K562 (cell line): ENCODE measurements around the gene TIMM8A. TPM values are rescaled to one million over a fixed set of nuclear protein-coding genes. Genes with fewer than 3 reads are reported as not detected.

Experiments
- ATAC-seq: fragments of 200-7000 bp; cut with Tn5 transposase; 3 replicates; pipeline ENCODE4 v1.9.1; 2020; ENCODE audit warnings: moderate library complexity
- BruUV-seq: library from RNA; stranded (reverse); fragments of 400-500 nt; replicated peaks from 2 replicates; lab custom pipeline; 2021; lab: Mats Ljungman, UMichigan
- CTCF ChIA-PET: fragments of 300-600 bp; formaldehyde crosslinking; extraction: SDS; loops from one replicate; lab custom pipeline; 2021; ENCODE audit warnings: low intra/inter-chr PET ratio; lab: Yijun Ruan, JAX
- POLR2A ChIA-PET: fragments of 300-600, 350-650 bp; sonication (Branson Sonifier 250); formaldehyde crosslinking; extraction: SDS; loops from one replicate; lab custom pipeline; 2021; ENCODE audit warnings: antibody characterized with exemption, inconsistent platforms; lab: Yijun Ruan, JAX
- DNase-seq, 4 experiments: peaks; one replicate each; pipeline versions ENCODE4 v3.0.0 to v3.0.0-alpha.2; 2011 to 2018; ENCODE audit warnings: low spot score in 3 of 4, mixed read lengths in 3 of 4; ENCODE audit errors: extremely low read depth in 1 of 4
- FAIRE-seq: peaks from 2 replicates; lab custom pipeline; 2011; peaks lifted over from hg19 to GRCh38; lab: Jason Lieb, UNC
- H2AFZ ChIP-seq: 2 replicates; pipeline ENCODE4 v1.6.0; 2011; ENCODE audit warnings: low read depth, low read length, control low read depth, inconsistent platforms
- H3K27ac ChIP-seq: fragments of 200-600 bp; 3 replicates; pipeline ENCODE4 v1.8.0; 2011; ENCODE audit warnings: low read depth, mild to moderate bottlenecking, control low read depth, inconsistent platforms, low read length, moderate library complexity, mixed read lengths; ENCODE audit errors: extremely low read depth
- H3K27me3 ChIP-seq, 2 experiments: fragments of 300-600 bp in 1 of 2; 2 replicates in 1 of 2; 3 replicates in 1 of 2; pipeline versions ENCODE4 v1.6.0 to v1.8.0; 2011; ENCODE audit warnings: inconsistent platforms in 2 of 2, low read length in 2 of 2, mild to moderate bottlenecking in 1 of 2, mixed read lengths in 1 of 2, moderate library complexity in 1 of 2; ENCODE audit not compliant: control insufficient read depth in 2 of 2, insufficient read depth in 2 of 2
- H3K36me3 ChIP-seq: fragments of 300-600 bp; 3 replicates; pipeline ENCODE4 v1.8.0; 2011; ENCODE audit warnings: mild to moderate bottlenecking, low read length, inconsistent platforms; ENCODE audit not compliant: control insufficient read depth, insufficient read depth
- H3K4me1 ChIP-seq, 2 experiments: fragments of 200-600 bp in 1 of 2; replicated peaks in 1 of 2; 2 replicates in 1 of 2; 3 replicates in 1 of 2; pipeline versions ENCODE4 v1.5.1 to v1.8.0; 2011; ENCODE audit warnings: inconsistent platforms in 2 of 2, low read length in 2 of 2, mild to moderate bottlenecking in 1 of 2, mixed read lengths in 1 of 2, moderate library complexity in 1 of 2; ENCODE audit not compliant: control insufficient read depth in 2 of 2, insufficient read depth in 2 of 2
- H3K4me2 ChIP-seq: 2 replicates; pipeline ENCODE4 v1.6.1; 2011; ENCODE audit warnings: low read length, control low read depth, inconsistent platforms, mixed read lengths; ENCODE audit not compliant: insufficient read depth
- H3K4me3 ChIP-seq: fragments of 200-600 bp; sonication (generic), shearing (Covaris generic); 2 replicates; pipeline ENCODE4 v1.5.1; 2016; ENCODE audit warnings: control low read depth, inconsistent platforms
- H3K79me2 ChIP-seq: fragments of 200-600 bp; 3 replicates; pipeline ENCODE4 v1.8.0; 2011; ENCODE audit warnings: low read length, inconsistent platforms; ENCODE audit not compliant: control insufficient read depth, insufficient read depth
- H3K9ac ChIP-seq, 2 experiments: 2 replicates each; pipeline versions ENCODE4 v1.6.0 to v1.6.1; 2011; ENCODE audit warnings: low read depth in 2 of 2, low read length in 2 of 2, control low read depth in 1 of 2, inconsistent platforms in 1 of 2, mild to moderate bottlenecking in 1 of 2, mixed read lengths in 1 of 2; ENCODE audit not compliant: insufficient read depth in 1 of 2
- H3K9me1 ChIP-seq: one replicate; pipeline ENCODE4 v1.6.0; 2011; ENCODE audit warnings: inconsistent platforms, mild to moderate bottlenecking, low read length, moderate library complexity; ENCODE audit not compliant: control insufficient read depth, insufficient read depth
- H3K9me3 ChIP-seq: replicated peaks from 2 replicates; pipeline ENCODE4 v1.5.1; 2011; ENCODE audit warnings: low read depth, low read length, inconsistent platforms; ENCODE audit not compliant: control insufficient read depth, insufficient read depth
- H4K20me1 ChIP-seq: replicated peaks from 2 replicates; pipeline ENCODE4 v1.6.1; 2011; ENCODE audit warnings: low read length, inconsistent platforms, mixed read lengths; ENCODE audit not compliant: control insufficient read depth, insufficient read depth
- ARID1B ChIP-seq: fragments of 450-650 bp; IDR thresholded peaks from 2 replicates; pipeline ENCODE4 v1.6.1; 2016; ENCODE audit warnings: antibody characterized with exemption, mild to moderate bottlenecking, inconsistent platforms
- CBFA2T3 ChIP-seq: fragments of 450-650 bp; IDR thresholded peaks from 2 replicates; pipeline ENCODE4 v1.6.1; 2017
- ESRRB ChIP-seq: fragments of 250-450 bp; sonication (Bioruptor Pico); IDR thresholded peaks from 2 replicates; pipeline ENCODE4 v1.5.0; 2020; ENCODE audit warnings: mild to moderate bottlenecking, moderate library complexity, borderline replicate concordance
- FOXJ2 ChIP-seq: fragments of 200-800 bp; sonication (Bioruptor generic); IDR thresholded peaks from 2 replicates; pipeline ENCODE4 v1.6.1; 2016; ENCODE audit warnings: missing genetic modification characterization, missing compliant biosample characterization
- GABPA ChIP-seq: fragments of 200-800 bp; sonication (Bioruptor generic); conservative IDR thresholded peaks from 2 replicates; pipeline ENCODE4 v1.6.1; 2016; ENCODE audit warnings: low read depth, missing genetic modification characterization, missing compliant biosample characterization
- HMG20B ChIP-seq: fragments of 250-450 bp; sonication (Bioruptor Pico); IDR thresholded peaks from 2 replicates; pipeline ENCODE4 v1.5.0; 2021; ENCODE audit warnings: mild to moderate bottlenecking
- KHSRP ChIP-seq: fragments of 450-650 bp; IDR thresholded peaks from 2 replicates; pipeline ENCODE4 v1.6.1; 2017
- KLF16 ChIP-seq: IDR thresholded peaks from 2 replicates; pipeline ENCODE4 v1.6.1; 2016; ENCODE audit warnings: antibody characterized with exemption
- NFE2L1 ChIP-seq: fragments of 450-650 bp; IDR thresholded peaks from 2 replicates; pipeline ENCODE4 v1.6.1; 2016; ENCODE audit warnings: missing genetic modification characterization, low read depth, mild to moderate bottlenecking, missing compliant biosample characterization, moderate library complexity, borderline replicate concordance
- RCOR1 ChIP-seq, 2 experiments: IDR thresholded peaks; 2 replicates each; pipeline ENCODE4 v1.6.1; 2012; ENCODE audit warnings: low read depth in 2 of 2, low read length in 2 of 2, borderline replicate concordance in 1 of 2, improper control_type of control experiment in 1 of 2
- RHOXF2B ChIP-seq: fragments of 250-450 bp; sonication (Bioruptor Pico); conservative IDR thresholded peaks from 2 replicates; pipeline ENCODE4 v1.5.1; 2021
- TCF7L2 ChIP-seq: fragments of 150-350 bp; IDR thresholded peaks from 2 replicates; pipeline ENCODE4 v1.6.1; 2016; ENCODE audit warnings: low read depth, mild to moderate bottlenecking, low read length, moderate library complexity
- TEAD1 ChIP-seq, 2 experiments: fragments of 450-650 bp in 1 of 2; sonication (generic) in 1 of 2; formaldehyde crosslinking; IDR thresholded peaks; 2 replicates each; pipeline versions ENCODE4 v1.4.0 to v1.8.0; 2020 to 2022; ENCODE audit warnings: mild to moderate bottlenecking in 2 of 2, missing genetic modification reagents in 1 of 2
- ZFP30 ChIP-seq: fragments of 250-450 bp; sonication (Bioruptor Pico); IDR thresholded peaks from 2 replicates; pipeline ENCODE4 v1.8.0; 2022; ENCODE audit warnings: moderate library complexity, mild to moderate bottlenecking, inconsistent platforms, borderline replicate concordance
- in situ Hi-C: fragments of 300-500 bp; cut with MboI; formaldehyde crosslinking; loops from 4 replicates; pipeline ENCODE4 v1.15.0; 2018; ENCODE audit warnings: inconsistent platforms, mixed read lengths
- intact Hi-C: fragments of 100-400 bp; cut with micrococcal nuclease; formaldehyde crosslinking; loops from 2 replicates; pipeline ENCODE4 v1.14.2; 2022
- polyA plus RNA-seq, 8 experiments: library from polyadenylated mRNA; depleted of rRNA in 4 of 8; stranded (reverse) in 5 of 8; unstranded in 3 of 8; fragments of >200 nt; fragmentation: Nextera tagmentation in 2 of 8; fragmentation: Illumina TruSeq in 1 of 8; extraction: Ambion mirVana in 2 of 8; extraction: Trizol in 1 of 8; gene quantifications; 2 replicates each; pipeline versions ENCODE4 v1.2.1 to v1.2.3, GENCODE V29; 2011 to 2014; ENCODE audit warnings: inconsistent platforms in 1 of 8, missing spikeins in 1 of 8
- total RNA-seq, 7 experiments: library from RNA; depleted of rRNA in 6 of 7; stranded (reverse); fragments of >200 nt in 6 of 7; fragmentation: Illumina TruSeq in 2 of 7; extraction: Trizol in 2 of 7; gene quantifications; 2 replicates each; pipeline versions ENCODE4 v1.2.1 to v1.2.3, GENCODE V29; 2011 to 2021; ENCODE audit warnings: low replicate concordance in 1 of 7
- TF ChIP-seq, protein P1 (sequence below): sonication (generic); formaldehyde crosslinking; IDR thresholded peaks from 2 replicates; pipeline ENCODE4 v1.8.0; 2023; ENCODE audit warnings: mild to moderate bottlenecking, missing genetic modification reagents
- TF ChIP-seq, protein P2 (sequence below): fragments of 450-650 bp; IDR thresholded peaks from 2 replicates; pipeline ENCODE4 v1.6.1; 2016; ENCODE audit warnings: low read depth, mild to moderate bottlenecking, moderate library complexity
- TF ChIP-seq, protein P3 (sequence below), 2 experiments: IDR thresholded peaks; 2 replicates each; pipeline ENCODE4 v1.6.1; 2012; ENCODE audit warnings: improper control_type of control experiment in 2 of 2, low read depth in 2 of 2, low read length in 2 of 2, borderline replicate concordance in 1 of 2

Gene TIMM8A
- total and polyA plus RNA-seq, 9 of the 15 experiments (the other 6 are each of a cell fraction or from before 2014, with no cell fraction given), result 10.9 to 132 (median 41.1) TPM

DNA sequence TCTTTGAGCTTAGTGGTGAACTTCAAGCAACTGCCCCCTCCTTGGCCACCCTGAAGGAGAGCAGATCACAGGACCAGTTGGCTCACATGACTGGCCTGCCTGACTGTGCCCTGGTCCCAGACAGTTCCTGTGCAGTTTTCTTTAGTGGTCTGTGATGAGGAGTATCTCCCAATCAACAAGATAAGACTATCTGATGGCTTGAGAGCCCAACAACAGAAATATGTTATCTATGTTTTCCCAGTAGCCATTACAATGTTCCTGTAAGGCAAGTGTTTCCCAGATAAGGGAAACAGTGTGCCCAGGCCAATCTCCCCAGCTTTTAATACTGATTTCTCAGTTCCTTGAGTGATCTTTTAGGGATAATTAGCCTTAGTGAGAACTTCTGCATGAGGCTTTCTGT is 14.2 kb upstream of the TIMM8A start:
- BruUV-seq, result no TSS peak
- H3K36me3 ChIP-seq, result peaks cover 56% of the 10 kb centered on the region
- POLR2A ChIA-PET, result interaction anchor here (1.0 to 1.5 kb wide), 3 partner anchors 12 to 28 kb away, joined by 3 to 8 read pairs (median 5); partner anchors contain the start of gene RPL36A
- in situ Hi-C loops, result no loop called here
- no peak overlapping the region; a peak in 1 of 4 replicates for H3K9ac ChIP-seq
- no peak overlapping the region for H2AFZ ChIP-seq
- peaks cover 0 to 4% of the 10 kb centered on the region in 2 experiments; a peak in 3 of 5 replicates for H3K4me1 ChIP-seq
- H3K79me2 ChIP-seq, result no peaks in the 10 kb centered on the region
- DNase-seq (no peak), ATAC-seq (no peak), FAIRE-seq (no peak)
- no peaks in the 10 kb centered on the region for H3K9me3 ChIP-seq
- intact Hi-C loops, result no loop called here
- no peaks in the 10 kb centered on the region for H3K27me3 ChIP-seq
- H3K27ac ChIP-seq, result no peak overlapping the region
- no peaks in the 10 kb centered on the region for H4K20me1 ChIP-seq
- H3K4me2 ChIP-seq, result no peak overlapping the region
- no peaks in the 10 kb centered on the region for H3K9me1 ChIP-seq
- CTCF ChIA-PET, result no interaction called here
- no peak overlapping the region for H3K4me3 ChIP-seq
- TF ChIP-seq ZFP30 (CRISPR knock-in tag) (no peak), CBFA2T3 (peak; percentile 50), TCF7L2 (no peak), RCOR1 (IDR thresholded peaks at IDR 0.05; ENCODE audit: borderline replicate concordance in 1 of 2, low read depth in 2 of 2, low read length in 2 of 2) (no peak), RHOXF2B (no peak), HMG20B (CRISPR knock-in tag) (no peak), GABPA (tag) (no peak), FOXJ2 (tag) (0 out of 2 replicates have a peak, but pooled peaks have one; percentile 26), ESRRB (CRISPR knock-in tag) (no peak), KLF16 (no peak), KHSRP (no peak), TEAD1 (CRISPR knock-in tag; IDR thresholded peaks at IDR 0.05) (peak in 1 of 2 experiments; percentile 61; a peak in 1 of 4 replicates), ARID1B (peak; percentile 39), NFE2L1 (no peak)
- TF ChIP-seq, protein P1, sequence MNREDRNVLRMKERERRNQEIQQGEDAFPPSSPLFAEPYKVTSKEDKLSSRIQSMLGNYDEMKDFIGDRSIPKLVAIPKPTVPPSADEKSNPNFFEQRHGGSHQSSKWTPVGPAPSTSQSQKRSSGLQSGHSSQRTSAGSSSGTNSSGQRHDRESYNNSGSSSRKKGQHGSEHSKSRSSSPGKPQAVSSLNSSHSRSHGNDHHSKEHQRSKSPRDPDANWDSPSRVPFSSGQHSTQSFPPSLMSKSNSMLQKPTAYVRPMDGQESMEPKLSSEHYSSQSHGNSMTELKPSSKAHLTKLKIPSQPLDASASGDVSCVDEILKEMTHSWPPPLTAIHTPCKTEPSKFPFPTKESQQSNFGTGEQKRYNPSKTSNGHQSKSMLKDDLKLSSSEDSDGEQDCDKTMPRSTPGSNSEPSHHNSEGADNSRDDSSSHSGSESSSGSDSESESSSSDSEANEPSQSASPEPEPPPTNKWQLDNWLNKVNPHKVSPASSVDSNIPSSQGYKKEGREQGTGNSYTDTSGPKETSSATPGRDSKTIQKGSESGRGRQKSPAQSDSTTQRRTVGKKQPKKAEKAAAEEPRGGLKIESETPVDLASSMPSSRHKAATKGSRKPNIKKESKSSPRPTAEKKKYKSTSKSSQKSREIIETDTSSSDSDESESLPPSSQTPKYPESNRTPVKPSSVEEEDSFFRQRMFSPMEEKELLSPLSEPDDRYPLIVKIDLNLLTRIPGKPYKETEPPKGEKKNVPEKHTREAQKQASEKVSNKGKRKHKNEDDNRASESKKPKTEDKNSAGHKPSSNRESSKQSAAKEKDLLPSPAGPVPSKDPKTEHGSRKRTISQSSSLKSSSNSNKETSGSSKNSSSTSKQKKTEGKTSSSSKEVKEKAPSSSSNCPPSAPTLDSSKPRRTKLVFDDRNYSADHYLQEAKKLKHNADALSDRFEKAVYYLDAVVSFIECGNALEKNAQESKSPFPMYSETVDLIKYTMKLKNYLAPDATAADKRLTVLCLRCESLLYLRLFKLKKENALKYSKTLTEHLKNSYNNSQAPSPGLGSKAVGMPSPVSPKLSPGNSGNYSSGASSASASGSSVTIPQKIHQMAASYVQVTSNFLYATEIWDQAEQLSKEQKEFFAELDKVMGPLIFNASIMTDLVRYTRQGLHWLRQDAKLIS (CRISPR knock-in tag), result no peak
- TF ChIP-seq, protein P2, sequence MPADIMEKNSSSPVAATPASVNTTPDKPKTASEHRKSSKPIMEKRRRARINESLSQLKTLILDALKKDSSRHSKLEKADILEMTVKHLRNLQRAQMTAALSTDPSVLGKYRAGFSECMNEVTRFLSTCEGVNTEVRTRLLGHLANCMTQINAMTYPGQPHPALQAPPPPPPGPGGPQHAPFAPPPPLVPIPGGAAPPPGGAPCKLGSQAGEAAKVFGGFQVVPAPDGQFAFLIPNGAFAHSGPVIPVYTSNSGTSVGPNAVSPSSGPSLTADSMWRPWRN, result no peak
- TF ChIP-seq, protein P3, sequence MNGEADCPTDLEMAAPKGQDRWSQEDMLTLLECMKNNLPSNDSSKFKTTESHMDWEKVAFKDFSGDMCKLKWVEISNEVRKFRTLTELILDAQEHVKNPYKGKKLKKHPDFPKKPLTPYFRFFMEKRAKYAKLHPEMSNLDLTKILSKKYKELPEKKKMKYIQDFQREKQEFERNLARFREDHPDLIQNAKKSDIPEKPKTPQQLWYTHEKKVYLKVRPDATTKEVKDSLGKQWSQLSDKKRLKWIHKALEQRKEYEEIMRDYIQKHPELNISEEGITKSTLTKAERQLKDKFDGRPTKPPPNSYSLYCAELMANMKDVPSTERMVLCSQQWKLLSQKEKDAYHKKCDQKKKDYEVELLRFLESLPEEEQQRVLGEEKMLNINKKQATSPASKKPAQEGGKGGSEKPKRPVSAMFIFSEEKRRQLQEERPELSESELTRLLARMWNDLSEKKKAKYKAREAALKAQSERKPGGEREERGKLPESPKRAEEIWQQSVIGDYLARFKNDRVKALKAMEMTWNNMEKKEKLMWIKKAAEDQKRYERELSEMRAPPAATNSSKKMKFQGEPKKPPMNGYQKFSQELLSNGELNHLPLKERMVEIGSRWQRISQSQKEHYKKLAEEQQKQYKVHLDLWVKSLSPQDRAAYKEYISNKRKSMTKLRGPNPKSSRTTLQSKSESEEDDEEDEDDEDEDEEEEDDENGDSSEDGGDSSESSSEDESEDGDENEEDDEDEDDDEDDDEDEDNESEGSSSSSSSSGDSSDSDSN (IDR thresholded peaks at IDR 0.05; ENCODE audit: borderline replicate concordance in 1 of 2, low read depth in 2 of 2, low read length in 2 of 2), result no peak
